Upper lobe of left lung (tissue), 6 donors: ENCODE data around the gene ASZ1. TPM values are rescaled to one million over a fixed set of nuclear protein-coding genes. Genes with fewer than 3 reads are reported as not detected.

ENCODE experiments used
- ATAC-seq, 2 donors: fragments of 200-7000 bp; cut with Tn5 transposase; one replicate each; pipeline ENCODE4 v1.9.1; 2022; ENCODE audit warnings: mild to moderate bottlenecking in 2 of 2, moderate library complexity in 2 of 2; ENCODE audit not compliant: low FRiP score in 2 of 2
- DNase-seq, 2 donors: peaks; one replicate each; pipeline ENCODE4 v3.0.0-alpha.2; 2019 to 2020
- H3K27ac ChIP-seq, 4 donors: fragments of 200-600 bp; sonication (generic); one replicate each; pipeline ENCODE4 v1.5.1; 2016 to 2019
- H3K27me3 ChIP-seq, 4 donors: fragments of 200-600 bp; sonication (generic); one replicate each; pipeline ENCODE4 v1.5.1; 2017 to 2019
- H3K36me3 ChIP-seq, 4 donors: fragments of 200-600 bp; sonication (generic); one replicate each; pipeline ENCODE4 v1.5.1; 2016 to 2019
- H3K4me1 ChIP-seq, 4 donors: fragments of 200-600 bp; sonication (generic); one replicate each; pipeline ENCODE4 v1.5.1; 2018 to 2019
- H3K4me3 ChIP-seq, 4 donors: fragments of 200-600 bp; sonication (generic); one replicate each; pipeline ENCODE4 v1.5.1; 2017 to 2019; ENCODE audit warnings: mild to moderate bottlenecking in 2 of 4, moderate library complexity in 1 of 4
- H3K9me3 ChIP-seq, 4 donors: fragments of 200-600 bp; sonication (generic); one replicate each; pipeline ENCODE4 v1.5.1; 2018 to 2019
- CTCF ChIP-seq, 6 experiments: fragments of 450-650 bp in 4 of 6; fragments of 200-600 bp in 2 of 6; sonication (generic) in 2 of 6; IDR thresholded peaks; one replicate each; pipeline ENCODE4 v1.5.1; 2016 to 2019; ENCODE audit warnings: antibody characterized with exemption in 6 of 6
- EP300 ChIP-seq, 4 donors: sonication (generic); formaldehyde crosslinking; IDR thresholded peaks; one replicate each; pipeline ENCODE4 v1.5.1; 2017; ENCODE audit warnings: antibody characterized with exemption in 4 of 4, control low read depth in 2 of 4
- POLR2A ChIP-seq, 4 donors: fragments of 450-650 bp; IDR thresholded peaks; one replicate each; pipeline ENCODE4 v1.5.1; 2016 to 2017; ENCODE audit warnings: antibody characterized with exemption in 4 of 4, mild to moderate bottlenecking in 2 of 4
- POLR2AphosphoS5 ChIP-seq, 2 donors: sonication (generic); formaldehyde crosslinking; IDR thresholded peaks; one replicate each; pipeline ENCODE4 v1.5.1; 2017; ENCODE audit warnings: antibody characterized with exemption in 2 of 2
- WGBS, 2 donors: methylation state at CpG; one replicate each; pipeline ENCODE4 v1.1.5; 2017 to 2018; 5-methylcytosine and 5-hydroxymethylcytosine counted together
- total RNA-seq, 6 donors: library from RNA; depleted of rRNA in 4 of 6; stranded (reverse); fragments of >200 nt in 4 of 6; gene quantifications; one replicate each; pipeline versions ENCODE4 v1.1.0 to v1.2.1, GENCODE V29; 2016 to 2021
- donor health status: DM: no; HTN: no; CAD: no; lungs with moderate emphysema.
- donor health status: DM: no; HTN: yes; CAD: no; lungs with severe emphysema.

The ASZ1 gene
- total RNA-seq, 6 donors from 2014 or later = not detected

GRCh38 chr7:117319181-117319580 lies 108.1 kb downstream of the ASZ1 start:
- ATAC-seq = no peak

GRCh38 chr7:117313582-117313981 lies 113.7 kb downstream of the ASZ1 start:
- no peak for ATAC-seq
- H3K4me1 ChIP-seq = no peaks in the 10 kb centered on the region
- no peaks in the 10 kb centered on the region for H3K9me3 ChIP-seq
- H3K4me3 ChIP-seq = no peak overlapping the region
- TF ChIP-seq CTCF (IDR thresholded peaks at IDR 0.05) (no peak), EP300 (IDR thresholded peaks at IDR 0.05) (no peak), POLR2A (IDR thresholded peaks at IDR 0.05) (no peak), POLR2AphosphoS5 (IDR thresholded peaks at IDR 0.05) (no peak)
- DNase-seq = no peak
- H3K36me3 ChIP-seq = no peaks in the 10 kb centered on the region
- no peaks in the 10 kb centered on the region for H3K27me3 ChIP-seq
- H3K27ac ChIP-seq = no peak overlapping the region

More at GRCh38 chr7:117319181-117319580, 108.1 kb downstream of the ASZ1 start:
- H3K27ac ChIP-seq = no peak overlapping the region
- DNase-seq = no peak
- peaks cover 0 to 14% (median 7%) of the 10 kb centered on the region in 4 donors for H3K27me3 ChIP-seq
- no peak overlapping the region for H3K4me3 ChIP-seq
- no peak for TF ChIP-seq EP300 (IDR thresholded peaks at IDR 0.05)
- no peak for TF ChIP-seq CTCF (IDR thresholded peaks at IDR 0.05)
- TF ChIP-seq POLR2AphosphoS5 (IDR thresholded peaks at IDR 0.05) = no peak
- no peak for TF ChIP-seq POLR2A (IDR thresholded peaks at IDR 0.05)
- H3K9me3 ChIP-seq = no peaks in the 10 kb centered on the region
- 86 to 95% methylated on average over 3 of the region's 3 CpGs for WGBS, 2 donors
- H3K36me3 ChIP-seq = no peaks in the 10 kb centered on the region
- H3K4me1 ChIP-seq = peaks cover 15 to 21% (median 18%) of the 10 kb centered on the region in 4 donors

Other genes starting within 250 kb of the ASZ1 start
- 10 to 100 TPM in 2 of 6 donors, 1 to 10 TPM in 4; 1.0 to 13.9 (median 7.1) TPM for gene WNT2, start 104.4 kb downstream of the ASZ1 start, total RNA-seq
- gene CFTR, start 52.5 kb upstream of the ASZ1 start, total RNA-seq = 10 to 100 TPM in 5 of 6 donors, 1 to 10 TPM in 1; 4.2 to 36.7 (median 24.8) TPM